GM12864 (cell line): Measurements from ENCODE around the gene ST7.

Source experiments
- DNase-seq: peaks from one replicate; pipeline ENCODE4 v3.0.0-alpha.2; 2011; ENCODE audit warnings: low read depth
- H3K4me3 ChIP-seq: 2 replicates; pipeline ENCODE4 v1.5.1; 2011; ENCODE audit warnings: mild to moderate bottlenecking, low read depth, low read length, control low read depth
- CTCF ChIP-seq: IDR thresholded peaks from 2 replicates; pipeline ENCODE4 v1.5.1; 2011; ENCODE audit warnings: low read depth, mild to moderate bottlenecking, moderate library complexity, low read length, control low read depth, inconsistent platforms; ENCODE audit errors: missing control alignments

ST7 gene

GRCh38 chr7:117041822-117042221, 88.5 kb downstream of the ST7 start:
- TF ChIP-seq CTCF, result no peak
- no peak overlapping the region for H3K4me3 ChIP-seq
- no peak for DNase-seq

DNA sequence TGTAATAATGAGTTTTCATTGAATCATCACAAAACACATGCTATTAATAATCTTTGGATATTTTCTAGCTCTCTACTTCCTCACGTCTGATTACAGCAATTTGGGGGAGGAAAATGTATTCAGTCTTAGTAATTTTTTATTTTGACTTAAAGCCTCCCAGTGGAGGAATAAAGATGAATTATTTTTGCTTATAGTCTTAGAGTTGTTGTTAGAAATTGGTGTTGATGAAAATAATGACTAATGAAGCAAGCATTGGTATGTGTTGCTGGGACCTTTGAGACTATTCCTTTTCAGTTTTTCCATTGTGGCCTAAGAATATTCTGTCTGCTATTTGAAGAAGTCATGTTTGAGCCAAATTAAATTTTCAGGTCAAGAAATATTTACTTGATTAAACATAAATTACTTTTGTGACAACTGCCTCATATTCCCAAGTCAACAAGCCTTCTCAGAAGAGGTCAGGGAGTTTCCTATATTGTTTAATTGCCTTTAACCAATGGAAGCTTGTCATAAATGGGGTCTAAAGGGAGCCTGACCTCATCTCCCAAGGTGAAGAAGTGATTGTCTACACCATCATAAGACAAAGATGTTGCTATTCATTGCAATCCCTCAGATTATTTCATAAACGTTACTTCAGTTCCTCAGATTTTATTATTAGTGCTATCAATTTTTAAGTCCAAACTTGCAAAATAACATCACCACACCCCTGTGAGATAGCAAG, 90.0 kb downstream of the ST7 start:
- no peak for TF ChIP-seq CTCF
- no peak for DNase-seq
- H3K4me3 ChIP-seq, result no peak overlapping the region

GRCh38 chr7:117044664-117045063, 91.4 kb downstream of the ST7 start:
- no peak for DNase-seq
- no peak for TF ChIP-seq CTCF
- no peak overlapping the region for H3K4me3 ChIP-seq

DNA sequence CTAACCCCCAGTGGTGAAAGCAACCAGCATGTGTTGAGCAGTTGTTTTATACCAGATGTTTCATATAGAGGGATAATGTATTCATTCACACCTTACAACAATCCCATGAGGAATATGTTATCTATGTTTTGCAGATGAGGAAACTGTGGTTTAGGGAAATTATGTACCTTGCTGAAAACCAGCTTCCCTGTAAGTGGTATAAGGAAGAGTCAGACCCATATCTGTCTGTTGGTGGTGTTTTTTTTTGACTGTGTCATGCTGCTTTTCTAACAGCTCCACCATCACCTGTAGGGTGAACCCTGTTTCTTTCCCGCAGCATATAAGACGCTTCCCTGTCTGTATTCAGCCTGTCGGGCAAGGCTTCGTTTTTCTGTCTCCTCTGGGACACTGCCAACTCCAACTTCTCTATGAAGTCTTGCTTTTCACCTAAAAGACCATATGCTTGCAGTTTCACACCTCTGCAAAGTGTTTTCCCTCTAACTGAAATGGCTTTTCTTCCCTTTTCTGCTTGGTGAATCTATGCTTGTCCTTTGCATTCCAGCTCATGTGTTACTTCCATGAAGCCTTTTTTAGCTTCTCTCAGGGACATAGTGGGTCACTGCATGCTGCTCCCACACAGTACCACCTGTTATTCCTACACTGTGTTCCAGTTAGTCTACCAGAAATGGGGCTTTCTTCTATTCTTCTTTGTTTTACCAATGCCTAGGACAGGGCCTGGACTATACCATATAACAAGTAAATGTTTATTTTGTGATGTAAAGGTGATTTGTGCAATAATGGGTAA, 92.8 kb downstream of the ST7 start:
- no peak for TF ChIP-seq CTCF
- H3K4me3 ChIP-seq, result no peak overlapping the region
- DNase-seq, result no peak

GRCh38 chr7:117047496-117047895, 94.2 kb downstream of the ST7 start:
- no peak overlapping the region for H3K4me3 ChIP-seq
- no peak for TF ChIP-seq CTCF
- DNase-seq, result no peak

DNA sequence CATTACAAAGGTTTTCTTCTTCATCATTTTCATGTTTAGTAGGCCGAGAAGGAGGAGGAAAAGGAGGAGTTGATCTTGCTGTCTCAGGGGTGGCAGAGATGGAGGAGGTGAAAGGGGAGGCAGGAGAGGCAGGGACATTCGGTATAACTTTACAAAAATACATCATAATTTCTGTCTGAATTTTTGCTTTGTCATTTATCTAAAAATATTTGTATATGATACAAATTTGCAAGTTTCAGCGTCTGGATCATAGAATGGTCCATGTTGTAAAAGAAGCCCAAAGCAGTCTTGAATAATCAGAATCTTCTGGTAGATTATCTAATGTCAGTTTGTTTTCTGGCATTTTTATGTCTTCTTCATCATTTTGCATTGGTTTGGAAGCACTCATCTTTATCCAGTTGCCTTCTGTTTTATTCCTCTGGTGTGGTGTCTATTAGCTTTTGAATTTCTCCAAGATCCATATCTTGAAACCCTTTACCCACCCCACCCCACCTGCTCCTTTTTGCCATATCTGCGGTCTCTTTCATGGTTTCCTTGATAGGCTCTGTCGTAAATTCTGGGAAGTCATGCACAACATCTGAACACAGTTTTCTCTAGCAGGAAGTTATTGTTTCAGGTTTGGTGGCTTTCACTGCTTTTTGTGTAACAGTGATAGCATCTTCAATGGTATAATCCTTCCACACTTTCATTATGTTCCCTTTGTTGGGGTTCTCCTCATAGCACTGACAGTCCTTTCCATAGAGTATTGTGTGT, 95.0 kb downstream of the ST7 start:
- no peak for TF ChIP-seq CTCF
- no peak for DNase-seq
- H3K4me3 ChIP-seq, result no peak overlapping the region
